Neural cell (in vitro differentiated cells): ENCODE results near the gene NBEA. TPM values are rescaled to one million over a fixed set of nuclear protein-coding genes. Genes with fewer than 3 reads are reported as not detected.

ENCODE experiments used
- H2AFZ ChIP-seq: fragments of 200-600, 300-800 bp; sonication (generic), shearing (Covaris generic); 2 replicates; pipeline ENCODE4 v1.6.0; 2014; ENCODE audit warnings: low read depth, mild to moderate bottlenecking, antibody characterized with exemption, low read length, moderate library complexity
- H3F3A ChIP-seq: fragments of 200-600 bp; shearing (Covaris generic); 2 replicates; pipeline ENCODE4 v1.6.1; 2016; ENCODE audit warnings: mild to moderate bottlenecking, moderate library complexity, mixed read lengths, antibody characterized with exemption, low read length; ENCODE audit not compliant: insufficient read depth, poor library complexity, severe bottlenecking
- H3K27ac ChIP-seq: fragments of 200-600, 300-800 bp; sonication (generic), shearing (Covaris generic); 2 replicates; pipeline ENCODE4 v1.5.1; 2014; ENCODE audit warnings: mild to moderate bottlenecking, low read length, moderate library complexity
- H3K27me3 ChIP-seq: fragments of 300-800, 200-600 bp; sonication (generic), shearing (Covaris generic); 2 replicates; pipeline ENCODE4 v1.6.0; 2014; ENCODE audit warnings: mild to moderate bottlenecking, low read depth, low read length, moderate library complexity; ENCODE audit not compliant: insufficient read depth
- H3K36me3 ChIP-seq: fragments of 300-800, 200-600 bp; sonication (generic), shearing (Covaris generic); 2 replicates; pipeline ENCODE4 v1.5.1; 2014; ENCODE audit warnings: mild to moderate bottlenecking, antibody characterized with exemption, low read length, moderate library complexity; ENCODE audit not compliant: insufficient read depth
- H3K4me2 ChIP-seq: fragments of 300-800, 200-600 bp; sonication (generic), shearing (Covaris generic); 2 replicates; pipeline ENCODE4 v1.6.0; 2014; ENCODE audit warnings: mild to moderate bottlenecking, low read length
- H3K4me3 ChIP-seq: fragments of 300-800, 200-600 bp; sonication (generic), shearing (Covaris generic); 2 replicates; pipeline ENCODE4 v1.5.1; 2014; ENCODE audit warnings: mild to moderate bottlenecking, low read length, moderate library complexity
- H3K79me2 ChIP-seq: fragments of 200-600 bp; shearing (Covaris generic); replicated peaks from 2 replicates; pipeline ENCODE4 v1.6.0; 2014; ENCODE audit warnings: mild to moderate bottlenecking, low read length, moderate library complexity; ENCODE audit not compliant: insufficient read depth
- H3K9ac ChIP-seq: fragments of 300-800, 200-600 bp; sonication (generic), shearing (Covaris generic); 2 replicates; pipeline ENCODE4 v1.6.1; 2016; ENCODE audit warnings: mild to moderate bottlenecking, low read length, mixed read lengths
- H3K9me2 ChIP-seq: fragments of 200-600 bp; shearing (Covaris generic); 2 replicates; pipeline ENCODE4 v1.6.1; 2016; ENCODE audit warnings: mild to moderate bottlenecking, low read length, mixed read lengths; ENCODE audit not compliant: insufficient read depth
- H3K9me3 ChIP-seq: fragments of 200-600, 300-800 bp; sonication (generic), shearing (Covaris generic); 2 replicates; pipeline ENCODE4 v1.6.1; 2016; ENCODE audit warnings: mild to moderate bottlenecking, mixed run types, low read length, moderate library complexity, mixed read lengths
- H4K20me1 ChIP-seq: fragments of 200-600 bp; shearing (Covaris generic); 2 replicates; pipeline ENCODE4 v1.6.1; 2016; ENCODE audit warnings: mild to moderate bottlenecking, mixed run types; ENCODE audit not compliant: insufficient read depth
- EP300 ChIP-seq: fragments of 450-650 bp; conservative IDR thresholded peaks from 2 replicates; pipeline ENCODE4 v1.6.1; 2014; ENCODE audit warnings: antibody characterized with exemption, mild to moderate bottlenecking, moderate library complexity; ENCODE audit not compliant: poor library complexity, severe bottlenecking
- EZH2 ChIP-seq: fragments of 200-600, 300-800 bp; shearing (Covaris generic), sonication (generic); IDR thresholded peaks from 2 replicates; pipeline ENCODE4 v1.6.1; 2014; ENCODE audit warnings: antibody characterized with exemption, low read length, borderline replicate concordance, mild to moderate bottlenecking; ENCODE audit not compliant: insufficient read depth, poor library complexity, severe bottlenecking
- MXI1 ChIP-seq: fragments of 450-650 bp; conservative IDR thresholded peaks from 2 replicates; pipeline ENCODE4 v1.6.1; 2014; ENCODE audit warnings: antibody characterized with exemption, mild to moderate bottlenecking; ENCODE audit not compliant: poor library complexity, severe bottlenecking
- POLR2AphosphoS5 ChIP-seq: IDR thresholded peaks from 2 replicates; pipeline ENCODE4 v1.6.1; 2012
- RAD21 ChIP-seq: fragments of 450-650 bp; conservative IDR thresholded peaks from 2 replicates; pipeline ENCODE4 v1.6.1; 2014; ENCODE audit warnings: antibody characterized with exemption, mild to moderate bottlenecking, moderate library complexity
- SMC3 ChIP-seq: fragments of 450-650 bp; conservative IDR thresholded peaks from 2 replicates; pipeline ENCODE4 v1.6.1; 2014; ENCODE audit warnings: antibody characterized with exemption, mild to moderate bottlenecking, moderate library complexity; ENCODE audit not compliant: poor library complexity
- TAF1 ChIP-seq: IDR thresholded peaks from 2 replicates; pipeline ENCODE4 v1.6.1; 2012; ENCODE audit warnings: low read depth
- polyA plus RNA-seq: library from polyadenylated mRNA; depleted of rRNA; stranded (reverse); fragments of >200 nt; gene quantifications from 2 replicates; pipeline ENCODE4 v1.2.3, GENCODE V29; 2014
- TF ChIP-seq, protein P1 (sequence below): IDR thresholded peaks from 2 replicates; pipeline ENCODE4 v1.6.1; 2012; ENCODE audit warnings: borderline replicate concordance
- TF ChIP-seq, protein P2 (sequence below): fragments of 450-650 bp; IDR thresholded peaks from 2 replicates; pipeline ENCODE4 v1.5.1; 2014; ENCODE audit warnings: antibody characterized with exemption, mild to moderate bottlenecking, moderate library complexity; ENCODE audit not compliant: poor library complexity, severe bottlenecking

The NBEA gene
- polyA plus RNA-seq, 1 donor from 2014 or later, result 55.8 TPM

DNA sequence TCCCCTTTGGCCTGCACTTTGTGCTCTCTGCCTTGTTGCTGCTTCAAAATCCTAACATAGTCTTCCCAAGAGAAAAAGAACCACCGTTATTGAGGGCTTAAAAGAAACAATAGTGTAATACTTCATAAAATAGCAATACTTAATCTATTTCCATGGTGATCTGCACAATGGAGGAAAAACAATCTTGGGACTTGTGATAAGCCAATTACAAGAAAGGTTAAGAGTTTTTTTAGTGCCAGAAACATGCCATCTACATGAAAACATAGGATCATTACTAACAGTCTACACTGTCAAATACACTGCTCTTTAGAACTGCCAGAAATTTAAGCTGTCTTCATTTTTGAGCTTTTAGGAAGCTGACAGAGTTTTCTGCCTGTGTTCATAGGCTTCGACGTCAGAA, 588.5 kb downstream of the NBEA start:
- H3K9me3 ChIP-seq, result no peaks in the 10 kb centered on the region
- no peaks in the 10 kb centered on the region for H3K27me3 ChIP-seq
- H3K4me2 ChIP-seq, result no peak overlapping the region
- H2AFZ ChIP-seq, result no peak overlapping the region
- no peaks in the 10 kb centered on the region for H4K20me1 ChIP-seq
- peaks cover 4% of the 10 kb centered on the region for H3F3A ChIP-seq
- no peak overlapping the region for H3K9ac ChIP-seq
- no peak overlapping the region for H3K4me3 ChIP-seq
- no peaks in the 10 kb centered on the region for H3K79me2 ChIP-seq
- no peaks in the 10 kb centered on the region for H3K36me3 ChIP-seq
- H3K9me2 ChIP-seq, result no peaks in the 10 kb centered on the region
- no peak for TF ChIP-seq EP300
- no peak for TF ChIP-seq POLR2AphosphoS5
- TF ChIP-seq RAD21, result no peak
- no peak for TF ChIP-seq MXI1
- TF ChIP-seq, protein P1, sequence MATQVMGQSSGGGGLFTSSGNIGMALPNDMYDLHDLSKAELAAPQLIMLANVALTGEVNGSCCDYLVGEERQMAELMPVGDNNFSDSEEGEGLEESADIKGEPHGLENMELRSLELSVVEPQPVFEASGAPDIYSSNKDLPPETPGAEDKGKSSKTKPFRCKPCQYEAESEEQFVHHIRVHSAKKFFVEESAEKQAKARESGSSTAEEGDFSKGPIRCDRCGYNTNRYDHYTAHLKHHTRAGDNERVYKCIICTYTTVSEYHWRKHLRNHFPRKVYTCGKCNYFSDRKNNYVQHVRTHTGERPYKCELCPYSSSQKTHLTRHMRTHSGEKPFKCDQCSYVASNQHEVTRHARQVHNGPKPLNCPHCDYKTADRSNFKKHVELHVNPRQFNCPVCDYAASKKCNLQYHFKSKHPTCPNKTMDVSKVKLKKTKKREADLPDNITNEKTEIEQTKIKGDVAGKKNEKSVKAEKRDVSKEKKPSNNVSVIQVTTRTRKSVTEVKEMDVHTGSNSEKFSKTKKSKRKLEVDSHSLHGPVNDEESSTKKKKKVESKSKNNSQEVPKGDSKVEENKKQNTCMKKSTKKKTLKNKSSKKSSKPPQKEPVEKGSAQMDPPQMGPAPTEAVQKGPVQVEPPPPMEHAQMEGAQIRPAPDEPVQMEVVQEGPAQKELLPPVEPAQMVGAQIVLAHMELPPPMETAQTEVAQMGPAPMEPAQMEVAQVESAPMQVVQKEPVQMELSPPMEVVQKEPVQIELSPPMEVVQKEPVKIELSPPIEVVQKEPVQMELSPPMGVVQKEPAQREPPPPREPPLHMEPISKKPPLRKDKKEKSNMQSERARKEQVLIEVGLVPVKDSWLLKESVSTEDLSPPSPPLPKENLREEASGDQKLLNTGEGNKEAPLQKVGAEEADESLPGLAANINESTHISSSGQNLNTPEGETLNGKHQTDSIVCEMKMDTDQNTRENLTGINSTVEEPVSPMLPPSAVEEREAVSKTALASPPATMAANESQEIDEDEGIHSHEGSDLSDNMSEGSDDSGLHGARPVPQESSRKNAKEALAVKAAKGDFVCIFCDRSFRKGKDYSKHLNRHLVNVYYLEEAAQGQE, result no peak
- TF ChIP-seq SMC3, result no peak
- TF ChIP-seq TAF1, result no peak
- TF ChIP-seq EZH2, result no peak
- TF ChIP-seq, protein P2, sequence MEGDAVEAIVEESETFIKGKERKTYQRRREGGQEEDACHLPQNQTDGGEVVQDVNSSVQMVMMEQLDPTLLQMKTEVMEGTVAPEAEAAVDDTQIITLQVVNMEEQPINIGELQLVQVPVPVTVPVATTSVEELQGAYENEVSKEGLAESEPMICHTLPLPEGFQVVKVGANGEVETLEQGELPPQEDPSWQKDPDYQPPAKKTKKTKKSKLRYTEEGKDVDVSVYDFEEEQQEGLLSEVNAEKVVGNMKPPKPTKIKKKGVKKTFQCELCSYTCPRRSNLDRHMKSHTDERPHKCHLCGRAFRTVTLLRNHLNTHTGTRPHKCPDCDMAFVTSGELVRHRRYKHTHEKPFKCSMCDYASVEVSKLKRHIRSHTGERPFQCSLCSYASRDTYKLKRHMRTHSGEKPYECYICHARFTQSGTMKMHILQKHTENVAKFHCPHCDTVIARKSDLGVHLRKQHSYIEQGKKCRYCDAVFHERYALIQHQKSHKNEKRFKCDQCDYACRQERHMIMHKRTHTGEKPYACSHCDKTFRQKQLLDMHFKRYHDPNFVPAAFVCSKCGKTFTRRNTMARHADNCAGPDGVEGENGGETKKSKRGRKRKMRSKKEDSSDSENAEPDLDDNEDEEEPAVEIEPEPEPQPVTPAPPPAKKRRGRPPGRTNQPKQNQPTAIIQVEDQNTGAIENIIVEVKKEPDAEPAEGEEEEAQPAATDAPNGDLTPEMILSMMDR, result no peak
- H3K27ac ChIP-seq, result no peak overlapping the region

DNA sequence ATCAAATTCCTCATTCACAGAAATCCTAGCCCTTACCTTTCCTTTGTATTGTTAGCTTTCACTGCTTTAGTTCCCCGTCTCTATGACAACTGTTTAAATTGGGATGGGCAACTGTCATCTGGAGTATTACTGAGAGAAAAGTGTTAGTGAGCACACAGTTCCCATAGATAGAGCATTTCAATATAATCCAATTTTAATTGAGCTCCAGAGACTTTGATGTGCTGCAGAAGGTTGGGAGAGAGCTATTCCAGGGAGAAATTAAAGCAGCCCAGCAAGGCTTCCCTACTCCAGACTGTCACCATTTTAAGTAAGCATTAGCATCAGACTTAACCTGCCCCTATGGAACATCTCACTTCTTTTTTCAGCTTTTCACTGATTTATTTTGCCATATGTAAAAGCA, 589.5 kb downstream of the NBEA start:
- H3K79me2 ChIP-seq, result no peaks in the 10 kb centered on the region
- no peaks in the 10 kb centered on the region for H3K9me2 ChIP-seq
- H3K9me3 ChIP-seq, result no peaks in the 10 kb centered on the region
- H4K20me1 ChIP-seq, result no peaks in the 10 kb centered on the region
- no peak for TF ChIP-seq SMC3
- no peak for TF ChIP-seq EZH2
- TF ChIP-seq, protein P2, result no peak
- TF ChIP-seq MXI1, result no peak
- no peak for TF ChIP-seq TAF1
- TF ChIP-seq, protein P1, result peak; percentile 79
- peak; percentile 24 for TF ChIP-seq EP300
- no peak for TF ChIP-seq RAD21
- no peak for TF ChIP-seq POLR2AphosphoS5
- no peak overlapping the region for H2AFZ ChIP-seq
- H3K4me3 ChIP-seq, result peak overlapping the region; percentile 39
- peak overlapping the region; percentile 31 for H3K4me2 ChIP-seq
- H3K27ac ChIP-seq, result peak overlapping the region; percentile 53
- H3K27me3 ChIP-seq, result no peaks in the 10 kb centered on the region
- peak overlapping the region; percentile 15 for H3K9ac ChIP-seq
- peaks cover 4% of the 10 kb centered on the region for H3F3A ChIP-seq
- H3K36me3 ChIP-seq, result no peaks in the 10 kb centered on the region
